PFSK-1 (cell line): Measurements from ENCODE around the gene KDM7A.

Source experiments
- FOXP2 ChIP-seq: optimal IDR thresholded peaks from 2 replicates; pipeline ENCODE3; 2011; ENCODE audit warnings: borderline replicate concordance, control low read depth, inconsistent platforms; ENCODE audit not compliant: insufficient read depth; ENCODE audit errors: extremely low read length, extremely low read depth
- POLR2AphosphoS5 ChIP-seq: IDR thresholded peaks from 2 replicates; pipeline ENCODE4 v1.6.1; 2012; ENCODE audit warnings: low read depth, mild to moderate bottlenecking, control low read depth, low read length, moderate library complexity
- REST ChIP-seq, 2 experiments: IDR thresholded peaks; 2 replicates each; pipeline versions ENCODE4 v1.6.1 to v1.8.0; 2011 to 2012; ENCODE audit warnings: low read depth in 2 of 2, low read length in 2 of 2, control low read depth in 1 of 2, inconsistent platforms in 1 of 2, mild to moderate bottlenecking in 1 of 2, moderate library complexity in 1 of 2; ENCODE audit not compliant: insufficient read depth in 1 of 2
- SIN3A ChIP-seq: IDR thresholded peaks from 2 replicates; pipeline ENCODE4 v1.6.1; 2012; ENCODE audit warnings: mild to moderate bottlenecking, low read length, moderate library complexity, borderline replicate concordance; ENCODE audit not compliant: insufficient read depth
- TAF1 ChIP-seq: IDR thresholded peaks from 2 replicates; pipeline ENCODE4 v1.6.1; 2012; ENCODE audit warnings: low read length, control low read depth, borderline replicate concordance; ENCODE audit not compliant: insufficient read depth

KDM7A gene

GRCh38 chr7:140136073-140136472, 40.7 kb downstream of the KDM7A start:
- no peak for TF ChIP-seq POLR2AphosphoS5
- TF ChIP-seq REST (IDR thresholded peaks at IDR 0.05; ENCODE audit: insufficient read depth in 1 of 2, low read depth in 2 of 2, low read length in 2 of 2) = no peak
- no peak for TF ChIP-seq TAF1

- TF ChIP-seq SIN3A = no peak
- no peak for TF ChIP-seq REST (IDR thresholded peaks at IDR 0.05; ENCODE audit: insufficient read depth in 1 of 2, low read depth in 2 of 2, low read length in 2 of 2)
- TF ChIP-seq POLR2AphosphoS5 = no peak
- no peak for TF ChIP-seq TAF1
- TF ChIP-seq FOXP2 = no peak
Measured at GRCh38 chr7:140134039-140134438, 42.7 kb downstream of the KDM7A start.

GRCh38 chr7:140127360-140128127, 49.2 kb downstream of the KDM7A start:
- TF ChIP-seq TAF1 = no peak
- no peak for TF ChIP-seq REST (IDR thresholded peaks at IDR 0.05; ENCODE audit: insufficient read depth in 1 of 2, low read depth in 2 of 2, low read length in 2 of 2)
- no peak for TF ChIP-seq FOXP2
- TF ChIP-seq POLR2AphosphoS5 = no peak
- no peak for TF ChIP-seq SIN3A

- TF ChIP-seq SIN3A (no peak), POLR2AphosphoS5 (no peak), FOXP2 (no peak), TAF1 (no peak), REST (IDR thresholded peaks at IDR 0.05; ENCODE audit: insufficient read depth in 1 of 2, low read depth in 2 of 2, low read length in 2 of 2) (no peak)
Measured at GRCh38 chr7:140126435-140127034, 50.2 kb downstream of the KDM7A start.
